GM10266 (cell line): ENCODE measurements around the gene HIVEP1.

Source experiments
- DNase-seq: peaks from one replicate; pipeline ENCODE4 v3.0.0; 2012; ENCODE audit errors: extremely low spot score
- CTCF ChIP-seq: IDR thresholded peaks from 2 replicates; pipeline ENCODE4 v1.5.1; 2012; ENCODE audit warnings: mild to moderate bottlenecking, low read depth; ENCODE audit not compliant: control insufficient read depth, insufficient read depth; ENCODE audit errors: missing control alignments

Gene HIVEP1

GRCh38 chr6:12198851-12199250, 186.7 kb downstream of the HIVEP1 start:
- DNase-seq, result no peak
- TF ChIP-seq CTCF, result no peak

- TF ChIP-seq CTCF, result no peak
- no peak for DNase-seq
These were observed 188.0 kb downstream of the HIVEP1 start for GRCh38 chr6:12200015-12200564.

GRCh38 chr6:12200761-12201160, 188.6 kb downstream of the HIVEP1 start:
- no peak for DNase-seq
- TF ChIP-seq CTCF, result no peak

GRCh38 chr6:12203001-12203400, 190.9 kb downstream of the HIVEP1 start:
- no peak for DNase-seq
- no peak for TF ChIP-seq CTCF

GRCh38 chr6:12208190-12208589, 196.1 kb downstream of the HIVEP1 start:
- no peak for TF ChIP-seq CTCF
- no peak for DNase-seq

GRCh38 chr6:12208673-12209072, 196.6 kb downstream of the HIVEP1 start:
- no peak for DNase-seq
- TF ChIP-seq CTCF, result no peak
